PC-3 (cell line): ENCODE measurements around the gene LPCAT2. TPM values are rescaled to one million over a fixed set of nuclear protein-coding genes. Genes with fewer than 3 reads are reported as not detected.

Source experiments
- ATAC-seq: fragments of 200-7000 bp; cut with Tn5 transposase; 2 replicates; pipeline ENCODE4 v1.9.1; 2020; ENCODE audit warnings: mild to moderate bottlenecking, moderate library complexity
- BruUV-seq: library from RNA; stranded (reverse); fragments of 400-500 nt; replicated peaks from 2 replicates; lab custom pipeline; 2021; lab: Mats Ljungman, UMichigan
- CTCF ChIA-PET: fragments of 300-600 bp; sonication (Branson Sonifier 250); formaldehyde crosslinking; loops from one replicate; lab custom pipeline; 2022; ENCODE audit warnings: antibody characterized with exemption; lab: Charles Lee
- POLR2A ChIA-PET: fragments of 300-600 bp; sonication (Branson Sonifier 250); formaldehyde crosslinking; loops from one replicate; lab custom pipeline; 2022; ENCODE audit warnings: antibody characterized with exemption; ENCODE audit not compliant: unreplicated experiment; lab: Charles Lee
- DNase-seq: peaks from one replicate; pipeline ENCODE4 v3.0.0-alpha.2; 2015
- H2AFZ ChIP-seq: fragments of 300-600 bp; sonication (generic); 2 replicates; pipeline ENCODE4 v1.6.0; 2016; ENCODE audit warnings: antibody characterized with exemption, low read length
- H3F3A ChIP-seq: fragments of 300-600 bp; sonication (generic); one replicate; pipeline ENCODE4 v1.6.0; 2017; ENCODE audit warnings: antibody characterized with exemption, low read length, control low read depth, mild to moderate bottlenecking; ENCODE audit not compliant: unreplicated experiment
- H3K27ac ChIP-seq: fragments of 300-600 bp; sonication (generic); 2 replicates; pipeline ENCODE4 v1.5.1; 2016; ENCODE audit warnings: mild to moderate bottlenecking, low read length
- H3K27me3 ChIP-seq: fragments of 300-600 bp; sonication (generic); 2 replicates; pipeline ENCODE4 v1.6.1; 2016; ENCODE audit warnings: low read length, mixed read lengths
- H3K36me3 ChIP-seq: fragments of 300-600 bp; sonication (generic); 2 replicates; pipeline ENCODE4 v1.6.1; 2016; ENCODE audit warnings: low read depth, mixed run types, low read length, mixed read lengths
- H3K4me1 ChIP-seq: fragments of 300-600 bp; sonication (generic); 2 replicates; pipeline ENCODE4 v1.5.1; 2016; ENCODE audit warnings: low read length; ENCODE audit not compliant: insufficient read depth
- H3K4me2 ChIP-seq: fragments of 300-600 bp; sonication (generic); 2 replicates; pipeline ENCODE4 v1.6.0; 2016; ENCODE audit warnings: low read length
- H3K4me3 ChIP-seq: fragments of 300-600 bp; sonication (generic); 2 replicates; pipeline ENCODE4 v1.5.1; 2016; ENCODE audit warnings: mild to moderate bottlenecking, low read length, mixed read lengths
- H3K79me2 ChIP-seq: fragments of 300-600 bp; sonication (generic); 2 replicates; pipeline ENCODE4 v1.6.1; 2017; ENCODE audit warnings: low read length, mixed read lengths
- H3K9ac ChIP-seq: fragments of 300-600 bp; sonication (generic); 2 replicates; pipeline ENCODE4 v1.6.0; 2016; ENCODE audit warnings: mild to moderate bottlenecking, low read length
- H3K9me2 ChIP-seq: fragments of 300-600 bp; sonication (generic); replicated peaks from 2 replicates; pipeline ENCODE4 v1.6.1; 2016; ENCODE audit warnings: mixed run types, low read length, mixed read lengths
- H3K9me3 ChIP-seq: fragments of 300-600 bp; sonication (generic); 2 replicates; pipeline ENCODE4 v1.6.1; 2016; ENCODE audit warnings: low read length, mixed read lengths
- H4K20me1 ChIP-seq: fragments of 300-600 bp; sonication (generic); 2 replicates; pipeline ENCODE4 v1.6.1; 2016; ENCODE audit warnings: low read length, mixed read lengths
- EZH2 ChIP-seq: fragments of 300-600 bp; sonication (generic); IDR thresholded peaks from one replicate; pipeline ENCODE4 v1.6.1; 2017; ENCODE audit warnings: antibody characterized with exemption, mild to moderate bottlenecking, low read length; ENCODE audit not compliant: unreplicated experiment
- EZH2phosphoT487 ChIP-seq: fragments of 300-600 bp; sonication (generic); IDR thresholded peaks from 2 replicates; pipeline ENCODE4 v1.6.1; 2018; ENCODE audit warnings: mild to moderate bottlenecking, antibody characterized with exemption, low read length, borderline replicate concordance
- intact Hi-C: fragments of 100-400 bp; cut with micrococcal nuclease; formaldehyde crosslinking; loops from 2 replicates; pipeline ENCODE4 v1.9.0; 2023
- total RNA-seq: library from RNA; depleted of rRNA; stranded (reverse); fragments of >200 nt; gene quantifications from 2 replicates; pipeline ENCODE4 v1.2.3, GENCODE V29; 2014
- TF ChIP-seq, protein P1 (sequence below): fragments of 300-600 bp; sonication (generic); conservative IDR thresholded peaks from 2 replicates; pipeline ENCODE4 v1.5.1; 2017; ENCODE audit warnings: antibody characterized with exemption, low read depth, mild to moderate bottlenecking, low read length

Gene LPCAT2
- total RNA-seq, 1 experiment from 2014 or later: 8.0 TPM

- DNase-seq (no peak), ATAC-seq (no peak)
- no peaks in the 10 kb centered on the region for H3K27me3 ChIP-seq
- no peaks in the 10 kb centered on the region for H3K9me3 ChIP-seq
- H3K4me2 ChIP-seq: no peak overlapping the region
- H3K79me2 ChIP-seq: no peaks in the 10 kb centered on the region
- no peaks in the 10 kb centered on the region for H3F3A ChIP-seq
- POLR2A ChIA-PET: no interaction called here
- no peak overlapping the region for H3K4me3 ChIP-seq
- CTCF ChIA-PET: no interaction called here
- H3K36me3 ChIP-seq: no peaks in the 10 kb centered on the region
- H3K27ac ChIP-seq: no peak overlapping the region
- intact Hi-C loops: no loop called here
- no peaks in the 10 kb centered on the region for H3K4me1 ChIP-seq
- no peak overlapping the region for H2AFZ ChIP-seq
- H3K9me2 ChIP-seq: no peaks in the 10 kb centered on the region
- no peaks in the 10 kb centered on the region for H4K20me1 ChIP-seq
- TF ChIP-seq, protein P1, sequence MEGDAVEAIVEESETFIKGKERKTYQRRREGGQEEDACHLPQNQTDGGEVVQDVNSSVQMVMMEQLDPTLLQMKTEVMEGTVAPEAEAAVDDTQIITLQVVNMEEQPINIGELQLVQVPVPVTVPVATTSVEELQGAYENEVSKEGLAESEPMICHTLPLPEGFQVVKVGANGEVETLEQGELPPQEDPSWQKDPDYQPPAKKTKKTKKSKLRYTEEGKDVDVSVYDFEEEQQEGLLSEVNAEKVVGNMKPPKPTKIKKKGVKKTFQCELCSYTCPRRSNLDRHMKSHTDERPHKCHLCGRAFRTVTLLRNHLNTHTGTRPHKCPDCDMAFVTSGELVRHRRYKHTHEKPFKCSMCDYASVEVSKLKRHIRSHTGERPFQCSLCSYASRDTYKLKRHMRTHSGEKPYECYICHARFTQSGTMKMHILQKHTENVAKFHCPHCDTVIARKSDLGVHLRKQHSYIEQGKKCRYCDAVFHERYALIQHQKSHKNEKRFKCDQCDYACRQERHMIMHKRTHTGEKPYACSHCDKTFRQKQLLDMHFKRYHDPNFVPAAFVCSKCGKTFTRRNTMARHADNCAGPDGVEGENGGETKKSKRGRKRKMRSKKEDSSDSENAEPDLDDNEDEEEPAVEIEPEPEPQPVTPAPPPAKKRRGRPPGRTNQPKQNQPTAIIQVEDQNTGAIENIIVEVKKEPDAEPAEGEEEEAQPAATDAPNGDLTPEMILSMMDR: no peak
- TF ChIP-seq EZH2 (no peak), EZH2phosphoT487 (no peak)
- no TSS peak for BruUV-seq
- no peak overlapping the region for H3K9ac ChIP-seq
Measured at GRCh38 chr16:55621771-55622170, 112.9 kb downstream of the LPCAT2 start.

- BruUV-seq: no TSS peak
- Histone ChIP-seq H3K4me2 (no peak overlapping the region), H3F3A (no peaks in the 10 kb centered on the region), H3K27ac (no peak overlapping the region), H3K27me3 (no peaks in the 10 kb centered on the region), H3K9ac (no peak overlapping the region), H2AFZ (no peak overlapping the region), H4K20me1 (no peaks in the 10 kb centered on the region), H3K4me3 (no peak overlapping the region), H3K9me2 (no peaks in the 10 kb centered on the region), H3K4me1 (no peaks in the 10 kb centered on the region), H3K9me3 (no peaks in the 10 kb centered on the region), H3K36me3 (no peaks in the 10 kb centered on the region), H3K79me2 (no peaks in the 10 kb centered on the region)
- no peak for DNase-seq
- ATAC-seq: no peak
- ChIA-PET POLR2A (no interaction called here), CTCF (no interaction called here)
- TF ChIP-seq, protein P1: no peak
- TF ChIP-seq EZH2phosphoT487: no peak
- TF ChIP-seq EZH2: no peak
- intact Hi-C loops: no loop called here
Measured at GRCh38 chr16:55622272-55622671, 113.4 kb downstream of the LPCAT2 start.

- no peak overlapping the region for H3K27ac ChIP-seq
- H3K9ac ChIP-seq: no peak overlapping the region
- no peak overlapping the region for H2AFZ ChIP-seq
- no peak overlapping the region for H3K4me3 ChIP-seq
- no peaks in the 10 kb centered on the region for H3K9me2 ChIP-seq
- no peaks in the 10 kb centered on the region for H3F3A ChIP-seq
- H3K27me3 ChIP-seq: no peaks in the 10 kb centered on the region
- peak; percentile 7 for DNase-seq
- H3K9me3 ChIP-seq: no peaks in the 10 kb centered on the region
- no peak for ATAC-seq
- H3K36me3 ChIP-seq: no peaks in the 10 kb centered on the region
- BruUV-seq: no TSS peak
- H4K20me1 ChIP-seq: no peaks in the 10 kb centered on the region
- POLR2A ChIA-PET: no interaction called here
- H3K79me2 ChIP-seq: no peaks in the 10 kb centered on the region
- TF ChIP-seq EZH2phosphoT487 (no peak), EZH2 (no peak)
- TF ChIP-seq, protein P1: peak; percentile 35; the same call in 1 of the 2 replicates
- intact Hi-C loops: no loop called here
- CTCF ChIA-PET: no interaction called here
- H3K4me1 ChIP-seq: no peaks in the 10 kb centered on the region
- H3K4me2 ChIP-seq: no peak overlapping the region
Measured at GRCh38 chr16:55622930-55623561, 114.2 kb downstream of the LPCAT2 start.
